NCI-H524 treated with DMSO at 0.1 percent for 48 hours (cell line): ENCODE results near the gene MAGI1.

Experiments used
- DNase-seq: peaks from one replicate; lab custom pipeline; 2025; lab: John Stamatoyannopoulos, UW

The MAGI1 gene

DNA sequence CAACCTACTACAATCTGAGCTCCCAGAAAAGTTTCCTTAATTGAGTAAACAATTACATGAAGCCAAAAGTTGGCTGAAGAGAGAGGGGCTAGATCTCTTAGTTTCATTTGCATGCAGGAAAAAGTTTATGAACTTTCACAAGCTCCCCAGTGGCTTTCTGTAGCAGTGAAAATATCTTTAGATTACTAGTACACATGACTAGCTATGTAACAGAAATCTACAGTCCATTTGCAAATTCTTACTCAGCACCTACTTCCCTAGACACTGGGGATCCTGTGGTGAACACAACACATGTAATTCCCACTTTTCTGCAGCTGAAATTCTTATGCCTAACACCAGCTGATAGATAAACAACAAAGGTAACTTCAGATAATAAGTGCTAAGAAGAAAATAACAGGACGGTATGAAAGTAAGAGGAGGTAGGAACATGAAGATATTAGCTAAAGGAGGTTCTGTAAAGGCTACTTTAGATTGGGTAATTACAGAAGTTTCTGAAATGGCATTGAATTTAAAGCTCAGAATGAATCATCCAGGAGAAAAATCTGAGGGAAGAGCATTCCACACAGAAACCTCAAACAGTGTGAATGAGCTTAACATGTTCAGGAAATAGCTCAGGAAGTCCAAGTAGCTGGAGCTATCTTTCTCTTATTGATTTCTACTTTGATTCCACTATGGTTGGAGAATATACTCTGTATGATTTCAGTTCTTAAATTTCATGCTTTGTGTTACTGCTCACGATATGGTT lies 204.8 kb downstream of the MAGI1 start:
- DNase-seq: no peak

DNA sequence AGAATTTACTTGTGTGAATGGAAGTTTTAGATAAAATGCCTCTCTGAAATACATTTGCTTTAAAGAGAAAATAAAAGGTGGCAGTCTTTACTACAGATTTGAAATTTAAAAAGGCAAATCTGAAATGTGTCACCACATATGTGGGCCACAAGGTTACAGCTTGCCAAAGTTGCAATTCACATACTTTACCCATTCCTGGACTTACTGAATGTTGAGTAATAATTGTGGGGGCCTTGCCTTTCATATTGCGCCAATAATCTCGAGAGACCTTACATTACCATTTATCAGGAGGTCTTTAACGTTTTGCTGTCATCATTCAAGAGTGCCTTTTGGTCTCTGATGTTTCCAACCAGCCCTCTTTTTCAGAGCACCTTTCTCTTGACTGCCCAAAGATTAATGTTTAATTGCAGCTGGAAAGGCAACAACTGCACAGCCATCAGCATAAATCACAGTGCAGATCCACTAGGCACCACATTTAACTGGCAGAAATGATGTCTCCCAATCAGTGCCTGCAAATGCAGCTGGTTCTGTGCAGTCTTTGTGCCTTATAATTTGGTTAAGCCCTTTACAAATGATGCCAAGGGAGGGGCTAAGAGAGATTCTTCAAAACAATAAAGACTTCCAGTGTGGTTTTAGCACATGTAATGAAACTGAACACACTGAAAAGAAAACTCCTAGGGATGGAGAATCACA lies 206.8 kb downstream of the MAGI1 start:
- DNase-seq: no peak

GRCh38 chr3:65830948-65831732 lies 207.6 kb downstream of the MAGI1 start:
- DNase-seq: no peak

DNA sequence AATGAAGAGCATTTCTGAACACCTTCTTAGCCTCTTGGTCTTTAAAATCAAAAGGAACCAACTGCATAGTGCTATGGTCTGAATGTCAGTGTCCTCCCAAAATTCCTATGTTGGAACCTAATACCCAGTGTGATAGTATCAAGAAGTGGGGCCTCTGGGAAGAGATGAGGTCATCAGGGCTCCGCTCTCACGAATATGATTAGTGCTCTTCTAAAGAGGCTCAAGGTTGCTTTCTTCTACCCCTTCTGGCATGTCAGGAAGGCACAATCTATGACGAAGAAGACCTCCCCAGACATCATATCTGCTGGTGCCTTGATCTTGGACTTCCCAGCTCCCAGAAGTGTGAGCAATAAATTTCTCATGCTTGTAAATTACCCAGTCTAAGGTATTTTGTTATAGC lies 209.5 kb downstream of the MAGI1 start:
- DNase-seq: no peak

DNA sequence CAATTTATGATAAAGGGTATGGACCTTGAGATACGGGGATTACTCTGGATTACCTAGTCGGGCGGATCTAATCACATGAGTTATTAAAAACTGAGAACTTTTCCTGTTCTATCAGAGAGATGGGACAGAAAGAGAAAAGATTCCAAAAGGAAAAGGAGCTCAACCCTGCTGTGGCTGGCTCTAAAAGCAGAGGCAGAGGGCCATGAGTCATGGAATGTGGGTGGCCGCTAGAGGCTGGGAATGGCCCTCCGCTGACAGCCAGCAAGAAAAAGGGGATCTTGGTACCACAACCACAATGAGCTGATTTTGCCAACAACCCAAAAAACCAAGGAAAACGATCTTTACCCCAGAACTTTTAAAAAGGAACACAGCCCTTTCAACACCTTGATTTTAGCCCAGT lies 210.0 kb downstream of the MAGI1 start:
- DNase-seq: no peak

DNA sequence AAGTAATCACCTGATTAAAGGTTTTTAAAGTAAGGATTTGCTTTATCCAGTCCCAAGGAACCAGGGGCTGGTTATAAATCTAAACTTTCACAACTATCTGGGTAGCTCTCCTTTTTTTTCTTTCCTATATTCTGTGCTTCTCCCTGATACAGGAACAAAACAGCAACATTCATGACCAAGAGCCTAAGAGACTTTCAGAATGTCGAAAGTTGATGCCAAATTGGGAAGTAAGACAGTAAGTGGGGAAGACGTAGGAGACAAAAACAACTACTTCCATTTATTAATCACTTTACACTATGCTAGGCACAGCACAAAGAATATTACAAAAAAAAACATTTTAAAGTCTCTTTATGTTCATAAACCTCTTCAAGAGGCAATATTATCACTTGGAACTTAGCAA lies 211.6 kb downstream of the MAGI1 start:
- DNase-seq: no peak

DNA sequence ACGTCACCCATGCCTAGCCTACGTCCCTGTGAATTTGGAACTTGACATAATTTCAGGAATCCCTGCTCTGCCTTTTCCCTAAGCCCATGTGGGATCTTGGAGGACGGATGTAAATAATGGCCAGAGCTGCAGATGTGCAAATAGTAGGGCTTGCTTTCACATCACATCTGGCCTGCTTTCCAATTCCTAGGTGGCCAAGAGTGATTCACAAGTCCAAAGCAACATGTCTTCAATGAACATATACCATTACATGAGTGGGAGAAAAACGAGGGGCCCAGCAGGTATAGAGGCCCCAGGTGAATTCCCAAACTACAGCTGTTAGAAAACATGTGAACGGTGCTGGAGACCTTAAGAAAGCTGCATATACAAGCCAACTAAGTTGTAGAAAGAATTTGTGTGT lies 214.6 kb downstream of the MAGI1 start:
- no peak for DNase-seq

GRCh38 chr3:65820600-65820999 lies 218.1 kb downstream of the MAGI1 start:
- no peak for DNase-seq

DNA sequence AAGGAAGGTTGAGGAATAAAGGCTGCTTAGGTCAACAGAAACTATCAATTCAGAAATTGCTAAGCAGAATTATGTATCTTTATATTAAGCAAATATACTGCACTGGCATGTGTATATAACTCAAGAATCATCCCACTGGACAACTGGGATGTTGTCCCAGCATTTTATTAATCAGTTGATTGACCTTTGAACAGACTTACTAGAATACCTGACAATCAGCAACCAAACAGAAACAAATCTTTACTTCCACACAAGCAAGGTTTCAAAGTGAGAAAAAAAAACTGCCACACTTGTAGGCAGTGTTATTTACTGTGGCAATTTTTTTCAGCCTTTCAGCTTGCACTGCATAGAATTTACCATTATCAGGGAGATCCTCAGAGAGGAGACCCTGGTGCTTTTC lies 218.8 kb downstream of the MAGI1 start:
- DNase-seq: no peak

- no peak for DNase-seq
These were observed 221.1 kb downstream of the MAGI1 start for GRCh38 chr3:65817553-65818126.

GRCh38 chr3:65816208-65816607 lies 222.5 kb downstream of the MAGI1 start:
- no peak for DNase-seq

DNA sequence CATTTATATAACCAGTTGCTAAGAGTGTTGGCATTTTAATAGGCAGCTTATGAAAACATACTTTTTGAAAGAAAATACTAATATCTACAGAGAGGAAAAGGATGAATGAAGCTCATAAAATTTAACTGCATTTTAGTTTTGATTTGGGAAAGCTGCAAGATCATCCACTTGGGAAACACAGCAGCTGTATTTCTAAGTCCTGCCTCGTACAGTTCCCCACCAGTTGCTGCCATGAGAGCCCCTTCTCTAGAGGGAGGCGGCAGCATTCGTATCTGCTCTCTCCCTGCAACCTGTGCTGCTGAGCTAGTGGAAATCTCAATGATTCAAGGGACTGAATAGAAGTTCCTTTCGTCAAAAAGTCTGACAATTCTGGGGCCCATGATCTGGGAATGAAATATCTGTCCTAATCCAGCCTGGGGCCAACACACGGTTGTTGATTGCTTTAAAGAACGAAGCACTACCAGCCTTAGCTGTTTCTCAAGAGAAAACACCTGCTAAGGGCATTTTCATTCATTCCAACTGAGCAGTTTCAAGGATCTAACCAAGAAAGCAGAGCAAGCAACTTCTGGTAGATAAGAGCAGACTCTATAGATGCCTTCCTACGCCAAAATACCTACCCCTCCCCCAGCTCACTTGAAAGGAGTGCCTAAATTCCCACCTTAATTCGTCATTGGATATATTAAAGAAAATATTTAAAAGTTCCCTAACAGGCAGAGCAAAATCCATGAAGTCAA lies 223.7 kb downstream of the MAGI1 start:
- no peak for DNase-seq

GRCh38 chr3:65811892-65812291 lies 226.8 kb downstream of the MAGI1 start:
- DNase-seq: no peak

GRCh38 chr3:65811086-65811761 lies 227.5 kb downstream of the MAGI1 start:
- DNase-seq: no peak

GRCh38 chr3:65810302-65810701 lies 228.4 kb downstream of the MAGI1 start:
- no peak for DNase-seq

GRCh38 chr3:65809641-65810150 lies 229.0 kb downstream of the MAGI1 start:
- no peak for DNase-seq

GRCh38 chr3:65808824-65809223 lies 229.9 kb downstream of the MAGI1 start:
- no peak for DNase-seq

DNA sequence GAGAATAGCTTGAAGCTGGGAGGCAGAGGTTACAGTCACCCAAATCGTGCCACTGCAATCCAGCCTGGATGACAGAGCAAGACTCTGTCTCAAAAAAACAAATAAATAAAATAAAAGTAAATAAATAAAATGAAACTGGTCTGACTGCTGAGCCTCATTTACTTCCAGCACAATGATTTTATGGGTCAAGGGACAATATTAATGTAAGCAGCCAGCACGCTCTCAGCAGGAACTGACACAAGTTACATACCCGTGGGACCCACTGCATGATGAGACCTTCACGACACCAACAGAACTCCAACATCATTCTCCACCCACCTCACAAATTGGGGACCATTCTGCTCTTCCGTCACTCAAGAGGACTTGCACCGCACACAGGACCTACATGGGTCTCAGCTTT lies 230.3 kb downstream of the MAGI1 start:
- no peak for DNase-seq

DNA sequence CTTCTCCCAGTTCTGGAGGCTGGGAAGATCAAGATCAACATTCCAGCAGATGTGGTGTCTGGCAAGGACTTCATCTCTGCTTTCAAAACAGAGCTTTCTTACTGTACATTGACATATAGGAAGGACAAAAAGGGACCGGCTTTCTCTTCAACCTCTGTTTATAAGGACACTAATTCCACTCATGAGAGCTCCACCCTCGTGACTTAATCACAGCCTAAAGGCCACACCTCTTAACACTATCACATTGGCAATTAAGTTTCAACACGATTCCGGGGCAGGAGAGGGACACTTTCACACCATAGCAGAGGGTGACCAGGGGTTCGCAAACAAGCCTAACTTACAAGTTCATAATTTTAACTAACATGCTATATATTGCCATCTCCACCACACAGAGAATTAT lies 231.5 kb downstream of the MAGI1 start:
- no peak for DNase-seq

DNA sequence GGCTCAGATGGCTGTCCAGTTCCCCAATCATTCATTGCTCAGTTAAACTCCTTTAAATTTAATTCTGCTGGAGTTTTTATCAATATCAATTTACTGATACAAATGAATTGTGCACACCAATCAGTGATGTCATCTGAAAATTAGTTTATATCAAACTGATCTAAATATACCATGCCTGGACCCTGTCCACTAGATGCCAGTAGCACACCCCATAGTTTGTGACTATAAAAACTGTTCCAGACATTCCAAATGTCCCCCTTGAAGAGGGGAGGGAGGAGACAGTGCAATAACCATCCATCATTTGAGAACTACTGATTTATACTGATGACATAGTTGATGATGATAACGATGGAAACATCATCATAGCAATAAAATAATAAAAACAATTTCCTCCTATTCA lies 232.1 kb downstream of the MAGI1 start:
- no peak for DNase-seq

- DNase-seq: no peak
These were observed 242.0 kb downstream of the MAGI1 start for GRCh38 chr3:65796676-65797075.
